Measurements from ENCODE around the gene CNTN4. TPM values are rescaled to one million over a fixed set of nuclear protein-coding genes. Genes with fewer than 3 reads are reported as not detected.

Gene CNTN4
- total RNA-seq, 3 donors from 2014 or later = 6.6 to 16.7 (median 16.7) TPM

- Histone ChIP-seq H3K4me3 (no peak overlapping the region), H3K4me1 (no peaks in the 10 kb centered on the region), H3K36me3 (no peaks in the 10 kb centered on the region), H3K9me3 (no peaks in the 10 kb centered on the region), H3K27ac (no peak overlapping the region), H3K27me3 (no peaks in the 10 kb centered on the region)
- TF ChIP-seq POLR2A (IDR thresholded peaks at IDR 0.05) (no peak), CTCF (IDR thresholded peaks at IDR 0.05) (no peak), POLR2AphosphoS5 (IDR thresholded peaks at IDR 0.05) (no peak)
- no peak for DNase-seq (ENCODE audit: low spot score in 2 of 2)
- intact Hi-C loops (cut with DNase I; ENCODE audit: low total_unique reads) = no loop called here
Observed at GRCh38 chr3:2247831-2248230, 149.2 kb downstream of the CNTN4 start.

- intact Hi-C loops (cut with DNase I; ENCODE audit: low total_unique reads) = no loop called here
- TF ChIP-seq POLR2A (IDR thresholded peaks at IDR 0.05) (no peak), POLR2AphosphoS5 (IDR thresholded peaks at IDR 0.05) (no peak), CTCF (IDR thresholded peaks at IDR 0.05) (no peak)
- Histone ChIP-seq H3K9me3 (no peaks in the 10 kb centered on the region), H3K27ac (no peak overlapping the region), H3K4me3 (no peak overlapping the region), H3K27me3 (no peaks in the 10 kb centered on the region), H3K4me1 (no peaks in the 10 kb centered on the region), H3K36me3 (no peaks in the 10 kb centered on the region)
- no peak for DNase-seq (ENCODE audit: low spot score in 2 of 2)
Observed at GRCh38 chr3:2250783-2251182, 152.1 kb downstream of the CNTN4 start.

- H3K4me3 ChIP-seq = no peak overlapping the region
- no peaks in the 10 kb centered on the region for H3K9me3 ChIP-seq
- H3K36me3 ChIP-seq = no peaks in the 10 kb centered on the region
- no peak for DNase-seq (ENCODE audit: low spot score in 2 of 2)
- intact Hi-C loops (cut with DNase I; ENCODE audit: low total_unique reads) = no loop called here
- TF ChIP-seq POLR2A (IDR thresholded peaks at IDR 0.05) (no peak), POLR2AphosphoS5 (IDR thresholded peaks at IDR 0.05) (no peak), CTCF (IDR thresholded peaks at IDR 0.05) (no peak)
- no peak overlapping the region for H3K27ac ChIP-seq
- no peaks in the 10 kb centered on the region for H3K4me1 ChIP-seq
- H3K27me3 ChIP-seq = no peaks in the 10 kb centered on the region
Observed at GRCh38 chr3:2261747-2262146, 163.1 kb downstream of the CNTN4 start.

- Histone ChIP-seq H3K36me3 (no peaks in the 10 kb centered on the region), H3K4me1 (no peaks in the 10 kb centered on the region), H3K4me3 (no peak overlapping the region), H3K27me3 (no peaks in the 10 kb centered on the region), H3K9me3 (no peaks in the 10 kb centered on the region), H3K27ac (no peak overlapping the region)
- DNase-seq (ENCODE audit: low spot score in 2 of 2) = no peak
- intact Hi-C loops (cut with DNase I; ENCODE audit: low total_unique reads) = no loop called here
- TF ChIP-seq POLR2AphosphoS5 (IDR thresholded peaks at IDR 0.05) (no peak), CTCF (IDR thresholded peaks at IDR 0.05) (no peak), POLR2A (IDR thresholded peaks at IDR 0.05) (no peak)
Observed at GRCh38 chr3:2262204-2262603, 163.5 kb downstream of the CNTN4 start.

GRCh38 chr3:2266606-2267005 lies 167.9 kb downstream of the CNTN4 start:
- DNase-seq (ENCODE audit: low spot score in 2 of 2) = no peak
- H3K4me3 ChIP-seq = no peak overlapping the region
- H3K9me3 ChIP-seq = no peaks in the 10 kb centered on the region
- H3K4me1 ChIP-seq = no peaks in the 10 kb centered on the region
- no peak overlapping the region for H3K27ac ChIP-seq
- TF ChIP-seq POLR2A (IDR thresholded peaks at IDR 0.05) = no peak
- TF ChIP-seq CTCF (IDR thresholded peaks at IDR 0.05) = no peak
- TF ChIP-seq POLR2AphosphoS5 (IDR thresholded peaks at IDR 0.05) = no peak
- no peaks in the 10 kb centered on the region for H3K27me3 ChIP-seq
- intact Hi-C loops (cut with DNase I; ENCODE audit: low total_unique reads) = no loop called here
- H3K36me3 ChIP-seq = no peaks in the 10 kb centered on the region

All from breast epithelium (tissue), 4 donors.